OCI-M2 (cell line): Measurements from ENCODE around the gene MRPS24.

Experiments used
- DNase-seq: peaks from one replicate; lab custom pipeline; 2025; ENCODE audit not compliant: unreplicated experiment; lab: John Stamatoyannopoulos, UW

The MRPS24 gene

GRCh38 chr7:43877968-43878864 lies 8.9 kb upstream of the MRPS24 start:
- no peak for DNase-seq

- DNase-seq = no peak
Measured at GRCh38 chr7:43876976-43877745, 7.8 kb upstream of the MRPS24 start.

- DNase-seq = no peak
Measured at GRCh38 chr7:43876241-43876640, 6.9 kb upstream of the MRPS24 start.

DNA sequence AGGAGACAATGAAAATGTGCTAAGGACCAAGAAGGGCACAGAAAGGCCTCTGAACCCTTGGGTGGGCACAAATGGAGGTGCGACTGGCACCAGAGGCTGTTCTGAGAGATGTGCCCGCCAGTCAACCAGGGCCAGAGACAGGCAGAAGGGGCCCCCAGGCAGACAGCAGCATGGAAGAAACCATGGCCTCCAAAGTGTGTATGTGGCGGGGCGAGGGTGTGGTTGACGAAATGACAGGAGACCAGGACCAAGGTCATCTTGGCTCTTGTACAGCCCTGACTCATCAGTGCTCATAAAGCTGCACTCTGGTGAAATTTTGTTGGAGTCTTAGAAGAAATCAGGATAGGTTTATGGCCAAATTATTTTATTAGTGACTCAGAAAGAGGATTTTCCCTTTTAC lies 4.0 kb upstream of the MRPS24 start:
- no peak for DNase-seq

- no peak for DNase-seq
Measured at GRCh38 chr7:43872406-43873110, 3.2 kb upstream of the MRPS24 start.

DNA sequence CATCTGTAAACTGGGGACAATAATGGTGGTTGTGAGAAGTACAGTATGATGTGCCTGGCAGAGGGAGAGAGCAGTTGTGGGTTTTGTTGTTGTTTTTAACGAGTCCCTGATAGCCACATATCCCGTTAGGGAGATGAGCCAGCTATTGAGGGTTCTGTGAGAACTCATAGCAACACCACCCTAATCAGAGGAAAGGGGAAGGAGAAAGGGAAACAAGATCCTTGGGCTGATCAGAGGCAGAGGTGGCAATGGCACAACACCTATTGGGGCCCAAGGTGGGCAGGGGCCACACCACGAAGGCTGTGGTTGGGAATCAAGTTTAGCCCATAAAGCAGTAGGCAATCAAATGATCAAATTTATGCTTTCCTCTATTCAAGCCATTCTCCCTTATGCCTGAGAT lies 1.7 kb upstream of the MRPS24 start:
- DNase-seq = no peak

- DNase-seq = no peak
Measured at GRCh38 chr7:43870316-43870715, 999 bp upstream of the MRPS24 start.

- no peak for DNase-seq
Measured at GRCh38 chr7:43869867-43870240, 537 bp upstream of the MRPS24 start.

- no peak for DNase-seq
Measured at GRCh38 chr7:43868681-43869005, 674 bp downstream of the MRPS24 start.

DNA sequence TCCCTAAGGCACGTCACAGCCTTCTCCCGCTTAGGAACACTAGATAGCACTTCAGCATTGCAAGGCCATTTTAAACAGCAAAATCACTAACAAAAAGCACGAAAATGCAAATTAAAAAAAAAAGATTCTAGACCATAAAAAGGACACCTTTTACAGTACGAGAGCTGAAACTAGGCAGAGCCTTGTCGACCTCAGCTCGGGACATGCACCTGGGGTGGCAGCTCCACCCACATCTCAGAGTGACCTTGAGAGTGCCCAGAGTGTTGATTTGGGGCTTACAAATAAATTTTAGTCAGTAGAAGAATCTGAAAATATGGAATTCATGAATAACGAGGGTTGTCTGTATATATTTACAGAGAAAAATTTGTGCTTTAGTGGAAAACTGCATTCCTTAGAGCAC lies 1.1 kb downstream of the MRPS24 start:
- no peak for DNase-seq

DNA sequence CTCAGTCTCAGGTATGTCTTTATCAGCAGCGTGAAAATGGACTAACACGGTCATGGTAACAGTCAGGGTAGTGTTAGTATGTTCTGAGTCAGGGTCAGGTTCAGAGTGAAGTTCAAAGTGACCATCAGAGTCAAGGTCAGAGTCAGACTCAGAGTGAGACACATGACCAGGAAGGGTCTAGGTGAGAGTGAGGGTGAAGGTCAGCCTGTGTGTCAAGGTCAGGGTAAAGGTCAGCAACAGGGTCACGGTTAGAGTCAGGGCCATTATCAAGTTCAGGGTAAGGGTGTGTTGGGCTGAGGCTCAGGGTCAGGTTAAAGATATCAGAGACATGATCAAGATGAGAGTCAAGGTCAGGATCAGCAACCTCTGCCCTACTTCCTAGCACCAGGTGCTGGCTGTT lies 4.0 kb downstream of the MRPS24 start:
- no peak for DNase-seq

DNA sequence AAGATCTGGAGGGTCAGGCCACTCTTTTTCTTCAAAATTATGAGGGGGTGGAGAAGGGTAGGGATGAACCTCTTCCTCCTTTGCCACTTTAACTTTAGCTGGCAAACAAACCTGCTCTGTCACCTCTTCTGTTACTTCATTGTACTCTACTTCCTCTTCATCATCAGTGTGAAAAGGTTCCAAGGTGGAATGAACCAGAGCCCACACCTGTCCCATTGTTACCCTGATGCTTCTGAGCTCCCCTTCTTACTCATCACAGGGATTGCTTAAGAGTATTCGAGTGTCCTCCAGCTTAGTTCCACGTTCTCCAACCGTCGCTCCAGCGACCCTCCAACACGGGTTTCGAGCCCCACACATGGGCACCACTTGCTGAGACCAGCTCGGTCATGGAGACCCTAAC lies 5.2 kb downstream of the MRPS24 start:
- no peak for DNase-seq

DNA sequence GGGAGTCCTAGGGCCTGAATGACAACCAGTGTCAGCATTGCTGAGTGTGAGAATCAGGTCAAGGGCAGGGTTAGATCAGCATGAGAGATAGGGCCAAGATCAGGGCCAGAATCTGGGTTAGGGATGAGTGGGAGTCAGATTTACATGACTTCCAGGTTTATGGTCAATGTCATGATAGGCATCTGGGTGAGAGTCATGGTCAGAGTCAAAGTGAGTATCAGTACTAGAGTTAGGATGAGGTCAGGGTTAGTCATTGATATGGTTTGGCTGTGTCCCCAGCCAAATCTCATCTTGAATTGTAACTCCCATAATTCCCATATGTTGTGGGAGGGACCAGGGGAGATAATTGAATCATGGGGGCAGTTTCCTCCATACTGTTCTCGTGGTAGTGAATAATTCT lies 12.3 kb downstream of the MRPS24 start:
- no peak for DNase-seq

DNA sequence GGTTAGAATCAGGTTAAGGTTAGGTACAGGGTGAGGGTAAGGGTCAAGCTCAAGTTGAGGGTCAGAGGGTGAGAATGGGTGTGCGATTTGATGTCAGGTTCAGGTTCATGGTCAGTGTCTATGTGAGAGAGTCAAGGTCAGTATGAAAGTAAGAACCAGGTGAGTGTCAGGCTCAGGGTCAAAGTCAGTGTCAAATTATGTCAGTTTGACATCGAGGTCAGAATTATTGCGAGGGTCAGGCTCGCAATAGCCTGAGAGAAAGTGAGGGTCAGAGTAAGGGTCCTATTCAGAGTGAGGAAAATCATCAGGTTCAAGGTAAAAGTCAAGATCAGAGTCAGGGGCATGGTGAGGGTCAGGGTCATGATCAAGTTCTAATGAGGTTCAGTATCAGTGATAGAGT lies 13.0 kb downstream of the MRPS24 start:
- DNase-seq = no peak

- no peak for DNase-seq
Measured at GRCh38 chr7:43855176-43855575, 14.1 kb downstream of the MRPS24 start.

DNA sequence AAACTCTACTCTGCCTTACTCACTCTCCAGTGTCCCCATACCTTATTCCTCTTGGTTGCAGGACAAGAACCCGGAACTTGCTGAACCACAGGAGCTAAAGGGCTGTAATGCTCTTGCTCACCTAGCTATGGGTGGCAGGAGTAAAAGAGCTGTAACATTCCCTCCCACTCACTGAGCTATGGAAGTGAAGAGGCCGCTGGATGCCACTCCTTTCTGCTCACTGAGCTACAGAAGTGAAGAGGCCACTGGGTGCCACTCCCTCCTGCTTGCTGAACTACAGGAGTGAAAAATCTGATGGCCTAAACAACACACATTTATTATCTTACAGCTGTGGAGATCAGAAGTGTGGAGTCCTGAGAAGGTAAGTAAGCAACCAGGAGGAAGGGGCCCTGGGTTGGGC lies 17.5 kb downstream of the MRPS24 start:
- no peak for DNase-seq

- DNase-seq = no peak
Measured at GRCh38 chr7:43850348-43851116, 18.8 kb downstream of the MRPS24 start.

GRCh38 chr7:43849047-43849446 lies 20.3 kb downstream of the MRPS24 start:
- DNase-seq = no peak

GRCh38 chr7:43847496-43847895 lies 21.8 kb downstream of the MRPS24 start:
- no peak for DNase-seq

DNA sequence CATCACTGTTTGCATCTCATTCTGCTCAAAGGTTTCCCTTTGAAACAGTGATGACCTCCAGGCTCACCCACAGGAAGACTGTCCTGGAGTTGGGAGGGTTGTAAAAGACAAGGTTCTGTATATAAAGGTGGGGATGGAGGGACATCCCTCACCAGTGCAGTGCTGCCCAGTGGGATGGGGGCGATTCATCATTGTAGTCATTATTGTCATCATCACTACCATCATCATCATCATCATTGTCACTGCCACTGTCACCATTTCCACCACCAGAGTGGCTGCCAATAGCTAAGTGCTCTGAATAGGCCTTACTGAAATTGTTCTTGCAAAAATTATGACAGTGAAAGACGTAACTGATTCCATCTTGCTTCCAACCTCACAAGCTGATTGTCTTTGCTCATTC lies 24.7 kb downstream of the MRPS24 start:
- no peak for DNase-seq

DNA sequence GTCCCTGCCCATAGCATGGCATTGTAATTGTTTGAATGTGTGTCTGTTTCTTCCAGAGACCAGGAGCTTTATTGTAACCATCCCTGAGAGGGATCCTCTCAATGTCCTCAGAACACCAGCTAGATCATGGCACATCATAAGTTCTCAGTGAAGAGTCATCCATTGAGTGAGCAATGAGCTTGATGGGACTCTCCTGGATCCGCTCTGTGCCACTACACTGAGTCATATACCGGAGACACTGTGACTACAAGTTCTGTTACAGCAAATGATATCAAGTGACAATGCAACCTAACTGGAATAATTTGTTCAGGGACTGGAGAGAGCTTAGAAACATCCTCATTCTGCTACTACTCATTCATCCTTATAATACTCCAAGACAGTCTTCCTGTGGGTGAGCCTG lies 25.1 kb downstream of the MRPS24 start:
- DNase-seq = no peak
